T-cell (primary cell): Measurements from ENCODE around the gene KRT35. TPM values are rescaled to one million over a fixed set of nuclear protein-coding genes. Genes with fewer than 3 reads are reported as not detected.

Experiments
- ATAC-seq, 4 experiments: fragments of 200-7000 bp in 3 of 4; fragments of 150-1000 bp in 1 of 4; cut with Tn5 transposase; replicated peaks in 1 of 4; 1 replicate in 3 of 4; 2 replicates in 1 of 4; pipeline ENCODE4 v1.10.0; 2021; ENCODE audit warnings: moderate library complexity in 3 of 4, mild to moderate bottlenecking in 2 of 4, moderate number of reproducible peaks in 1 of 4
- CTCF ChIA-PET, 2 donors: fragments of 300-600 bp; sonication (Branson Sonifier 250); formaldehyde crosslinking; loops; one replicate each; lab custom pipeline; 2022; ENCODE audit warnings: antibody characterized with exemption in 2 of 2; lab: Charles Lee
- POLR2A ChIA-PET, 2 donors: fragments of 300-600 bp; sonication (Branson Sonifier 250); formaldehyde crosslinking; loops; one replicate each; lab custom pipeline; 2022; ENCODE audit warnings: antibody characterized with exemption in 2 of 2; lab: Charles Lee
- DNase-seq, 35 experiments: peaks; one replicate each; pipeline versions ENCODE4 v3.0.0 to v3.0.0-alpha.2; 2013 to 2023
- H3K27ac ChIP-seq: one replicate; pipeline ENCODE4 v1.5.1; 2013; ENCODE audit warnings: low read length
- H3K27me3 ChIP-seq, 2 experiments: replicated peaks in 1 of 2; 1 replicate in 1 of 2; 2 replicates in 1 of 2; pipeline versions ENCODE4 v1.6.1 to v1.7.0; 2013; ENCODE audit warnings: low read length in 1 of 2, mixed read lengths in 1 of 2; ENCODE audit not compliant: control insufficient read depth in 2 of 2, insufficient read depth in 2 of 2; ENCODE audit errors: extremely low read depth in 1 of 2
- H3K36me3 ChIP-seq, 2 donors: 1 replicate in 1 of 2; 2 replicates in 1 of 2; pipeline versions ENCODE4 v1.6.1 to v1.7.0; 2013; ENCODE audit warnings: low read length in 1 of 2; ENCODE audit not compliant: control insufficient read depth in 2 of 2, insufficient read depth in 1 of 2; ENCODE audit errors: extremely low read depth in 1 of 2
- H3K4me1 ChIP-seq, 2 experiments: 1 replicate in 1 of 2; 2 replicates in 1 of 2; pipeline versions ENCODE4 v1.6.1 to v1.7.0; 2013; ENCODE audit warnings: low read length in 2 of 2, mixed read lengths in 1 of 2; ENCODE audit not compliant: insufficient read depth in 2 of 2, control insufficient read depth in 1 of 2; ENCODE audit errors: extremely low read depth in 1 of 2
- H3K4me3 ChIP-seq, 2 donors: 1 replicate in 1 of 2; 2 replicates in 1 of 2; pipeline versions ENCODE4 v1.5.1 to v1.7.0; 2013; ENCODE audit warnings: mild to moderate bottlenecking in 2 of 2, low read length in 1 of 2, moderate library complexity in 1 of 2; ENCODE audit not compliant: control insufficient read depth in 1 of 2; ENCODE audit errors: extremely low read depth in 1 of 2
- H3K9me3 ChIP-seq: 2 replicates; pipeline ENCODE4 v1.7.0; 2013
- H3K27ac Mint-ChIP-seq, 2 donors: one replicate each; pipeline ENCODE4 v1.8.0; 2020 to 2021; ENCODE audit warnings: mild to moderate bottlenecking in 2 of 2, mixed read lengths in 2 of 2
- H3K27me3 Mint-ChIP-seq, 2 donors: one replicate each; pipeline ENCODE4 v1.8.0; 2021 to 2022; ENCODE audit warnings: mixed read lengths in 2 of 2
- H3K36me3 Mint-ChIP-seq: one replicate; pipeline ENCODE4 v1.8.0; 2021; ENCODE audit warnings: mixed read lengths
- H3K4me1 Mint-ChIP-seq, 3 donors: one replicate each; pipeline ENCODE4 v1.8.0; 2020 to 2022; ENCODE audit warnings: mixed read lengths in 3 of 3, mild to moderate bottlenecking in 1 of 3
- H3K4me3 Mint-ChIP-seq, 3 donors: one replicate each; pipeline ENCODE4 v1.8.0; 2020 to 2022; ENCODE audit warnings: mild to moderate bottlenecking in 3 of 3, mixed read lengths in 3 of 3, moderate library complexity in 3 of 3
- H3K9me3 Mint-ChIP-seq, 3 donors: one replicate each; pipeline ENCODE4 v1.8.0; 2020 to 2022; ENCODE audit warnings: mixed read lengths in 3 of 3
- WGBS: methylation state at CpG from one replicate; pipeline ENCODE4 v1.1.5; 2013; ENCODE audit warnings: missing lambda C conversion rate; ENCODE audit not compliant: insufficient coverage; 5-methylcytosine and 5-hydroxymethylcytosine counted together
- total RNA-seq, 35 experiments: library from RNA in 6 of 35; stranded (reverse) in 6 of 35; fragments of 120-200 nt in 1 of 35; gene quantifications; one replicate each; pipeline versions ENCODE4 v1.2.1 to v1.2.4 and lab custom pipeline; 2013 to 2026

The KRT35 gene
- total RNA-seq, 5 donors from 2014 or later (not counting 1 experiment from before 2014, with no cell fraction given), result not detected

DNA sequence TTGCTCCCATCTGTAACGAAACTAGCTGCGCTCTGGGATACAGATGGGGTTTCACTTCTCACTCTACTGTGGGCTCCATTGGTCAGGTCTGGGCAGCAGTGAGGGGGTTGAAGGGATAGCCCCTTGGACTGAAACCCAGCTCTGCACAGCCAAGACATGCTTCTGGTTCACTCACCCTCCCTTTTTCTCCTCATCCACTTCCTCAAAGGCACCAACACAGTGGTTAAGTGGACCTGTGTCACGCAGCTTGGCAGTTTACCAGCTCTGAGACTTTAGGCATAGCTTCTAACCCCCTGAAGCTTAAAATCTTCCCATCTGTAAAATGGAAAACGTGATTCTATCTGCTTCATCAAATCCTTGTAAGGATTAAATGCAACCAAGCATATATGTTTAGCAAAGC is 28.7 kb downstream of the KRT35 start:
- Mint-ChIP-seq H3K9me3 (no peaks in the 10 kb centered on the region), H3K27ac (no peak overlapping the region), H3K4me3 (no peak overlapping the region), H3K4me1 (no peaks in the 10 kb centered on the region), H3K36me3 (no peaks in the 10 kb centered on the region), H3K27me3 (peaks cover 5 to 7% of the 10 kb centered on the region in 2 donors)
- no peak overlapping the region for H3K27ac ChIP-seq
- no peak for ATAC-seq
- no CpG with 5 or more reads among the region's 4 CpGs for WGBS
- no peak for DNase-seq
- POLR2A ChIA-PET, result no interaction called here
- CTCF ChIA-PET, result interaction anchor here (0.6 to 0.9 kb wide), 2 partner anchors 81 to 130 kb away, joined by 3 read pairs; no protein-coding TSS in a partner anchor
- H3K4me3 ChIP-seq, result no peak overlapping the region
- H3K36me3 ChIP-seq, result no peaks in the 10 kb centered on the region
- no peaks in the 10 kb centered on the region for H3K9me3 ChIP-seq
- H3K27me3 ChIP-seq, result peaks cover 0 to 15% of the 10 kb centered on the region in 2 experiments
- no peaks in the 10 kb centered on the region for H3K4me1 ChIP-seq

DNA sequence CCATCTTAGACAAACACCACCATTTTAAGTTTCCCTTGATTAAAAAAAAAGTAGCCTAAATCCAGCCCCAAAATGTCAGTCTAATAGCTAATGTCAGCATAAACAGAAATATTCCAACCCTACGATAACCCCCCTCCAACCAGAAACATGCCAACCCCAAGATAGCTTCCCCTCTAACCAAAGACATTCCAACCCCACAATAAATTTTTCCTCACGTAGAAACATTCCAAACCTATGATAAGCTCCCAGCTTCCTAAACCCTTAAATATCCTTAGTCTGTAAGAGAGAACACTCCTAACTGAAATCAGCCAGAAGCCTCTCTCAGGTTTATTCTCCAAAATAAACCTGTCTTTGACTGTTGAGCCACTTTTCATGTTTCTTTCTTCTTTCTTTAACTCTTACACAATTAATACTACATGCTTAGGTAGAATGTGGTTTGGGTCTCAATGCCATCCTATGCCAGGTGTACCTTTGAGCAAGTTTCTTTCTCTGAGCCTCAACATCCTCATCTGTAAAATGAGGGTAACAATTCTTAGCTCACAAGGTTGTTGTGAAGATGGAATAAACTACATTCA is 29.7 kb downstream of the KRT35 start:
- H3K36me3 Mint-ChIP-seq, result no peaks in the 10 kb centered on the region
- Histone ChIP-seq H3K27ac (no peak overlapping the region), H3K27me3 (peaks cover 0 to 15% of the 10 kb centered on the region in 2 experiments), H3K9me3 (no peaks in the 10 kb centered on the region), H3K4me1 (no peaks in the 10 kb centered on the region), H3K4me3 (no peak overlapping the region), H3K36me3 (no peaks in the 10 kb centered on the region)
- ATAC-seq (no peak), DNase-seq (no peak)
- peaks cover 5 to 7% of the 10 kb centered on the region in 2 donors for H3K27me3 Mint-ChIP-seq
- H3K27ac Mint-ChIP-seq, result no peak overlapping the region
- POLR2A ChIA-PET, result no interaction called here
- H3K4me3 Mint-ChIP-seq, result no peak overlapping the region
- 88% methylated on average over 2 of the region's 2 CpGs for WGBS
- peaks cover 0 to 2% (median 0%) of the 10 kb centered on the region in 3 donors for H3K4me1 Mint-ChIP-seq
- CTCF ChIA-PET, result no interaction called here
- no peaks in the 10 kb centered on the region for H3K9me3 Mint-ChIP-seq

- no peak overlapping the region for H3K27ac Mint-ChIP-seq
- no peaks in the 10 kb centered on the region for H3K36me3 ChIP-seq
- no peaks in the 10 kb centered on the region for H3K9me3 ChIP-seq
- CTCF ChIA-PET, result interaction anchor here in 1 of 2 donors (0.6 kb wide), 1 partner anchor 148 kb away, joined by 3 read pairs; no protein-coding TSS in a partner anchor
- no peak for ATAC-seq
- peaks cover 0 to 2% (median 0%) of the 10 kb centered on the region in 3 donors for H3K4me1 Mint-ChIP-seq
- DNase-seq, result no peak
- H3K4me3 ChIP-seq, result no peak overlapping the region
- no peak overlapping the region for H3K4me3 Mint-ChIP-seq
- POLR2A ChIA-PET, result no interaction called here
- no peaks in the 10 kb centered on the region for H3K9me3 Mint-ChIP-seq
- peaks cover 5 to 7% of the 10 kb centered on the region in 2 donors for H3K27me3 Mint-ChIP-seq
- no peaks in the 10 kb centered on the region for H3K4me1 ChIP-seq
- H3K36me3 Mint-ChIP-seq, result no peaks in the 10 kb centered on the region
- H3K27ac ChIP-seq, result no peak overlapping the region
- WGBS, result 55% methylated on average over 6 of the region's 6 CpGs
- H3K27me3 ChIP-seq, result peaks cover 0 to 15% of the 10 kb centered on the region in 2 experiments
Observed at GRCh38 chr17:41449008-41449407, 31.9 kb downstream of the KRT35 start.

- Mint-ChIP-seq H3K4me1 (peaks cover 0 to 2% (median 0%) of the 10 kb centered on the region in 3 donors), H3K9me3 (no peaks in the 10 kb centered on the region), H3K27me3 (peaks cover 5 to 7% of the 10 kb centered on the region in 2 donors), H3K4me3 (no peak overlapping the region), H3K27ac (no peak overlapping the region), H3K36me3 (no peaks in the 10 kb centered on the region)
- Histone ChIP-seq H3K4me3 (no peak overlapping the region), H3K9me3 (no peaks in the 10 kb centered on the region), H3K4me1 (no peaks in the 10 kb centered on the region), H3K36me3 (no peaks in the 10 kb centered on the region), H3K27me3 (peaks cover 0 to 18% of the 10 kb centered on the region in 2 experiments), H3K27ac (no peak overlapping the region)
- DNase-seq, result no peak
- no peak for ATAC-seq
- POLR2A ChIA-PET, result no interaction called here
- WGBS, result 56% methylated on average over 2 of the region's 2 CpGs
- CTCF ChIA-PET, result interaction anchor here in 1 of 2 donors (0.6 kb wide), 1 partner anchor 300 kb away, joined by 3 read pairs; no protein-coding TSS in a partner anchor
Observed at GRCh38 chr17:41448506-41448905, 32.4 kb downstream of the KRT35 start.

DNA sequence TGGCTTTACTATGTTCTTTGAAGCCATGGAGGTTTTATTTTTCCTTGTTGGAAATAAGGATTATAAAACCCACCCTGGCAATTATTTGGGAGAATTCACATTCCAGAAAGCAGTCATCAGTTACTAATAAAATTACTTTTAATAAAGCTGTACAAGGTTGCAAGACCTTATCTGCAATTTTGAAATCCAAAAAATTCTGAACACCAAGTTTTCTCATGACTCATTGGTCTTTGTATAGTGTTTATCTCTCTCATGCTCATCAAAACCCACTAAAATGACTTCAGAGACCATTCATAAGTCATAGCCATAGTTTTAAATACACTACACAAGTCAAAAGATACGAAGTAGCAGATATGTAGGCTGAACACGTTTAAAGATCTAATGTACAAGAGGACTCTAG is 34.1 kb downstream of the KRT35 start:
- H3K9me3 Mint-ChIP-seq, result no peaks in the 10 kb centered on the region
- DNase-seq (no peak), ATAC-seq (no peak)
- peaks cover 0 to 18% of the 10 kb centered on the region in 2 experiments for H3K27me3 ChIP-seq
- no peaks in the 10 kb centered on the region for H3K36me3 Mint-ChIP-seq
- H3K27ac Mint-ChIP-seq, result no peak overlapping the region
- H3K36me3 ChIP-seq, result no peaks in the 10 kb centered on the region
- no peaks in the 10 kb centered on the region for H3K9me3 ChIP-seq
- H3K4me3 ChIP-seq, result no peak overlapping the region
- peaks cover 7 to 8% of the 10 kb centered on the region in 2 donors for H3K27me3 Mint-ChIP-seq
- WGBS, result 60% methylated on average over 2 of the region's 2 CpGs
- peaks cover 0 to 2% (median 0%) of the 10 kb centered on the region in 3 donors for H3K4me1 Mint-ChIP-seq
- no peaks in the 10 kb centered on the region for H3K4me1 ChIP-seq
- ChIA-PET CTCF (no interaction called here), POLR2A (no interaction called here)
- H3K27ac ChIP-seq, result no peak overlapping the region
- no peak overlapping the region for H3K4me3 Mint-ChIP-seq

DNA sequence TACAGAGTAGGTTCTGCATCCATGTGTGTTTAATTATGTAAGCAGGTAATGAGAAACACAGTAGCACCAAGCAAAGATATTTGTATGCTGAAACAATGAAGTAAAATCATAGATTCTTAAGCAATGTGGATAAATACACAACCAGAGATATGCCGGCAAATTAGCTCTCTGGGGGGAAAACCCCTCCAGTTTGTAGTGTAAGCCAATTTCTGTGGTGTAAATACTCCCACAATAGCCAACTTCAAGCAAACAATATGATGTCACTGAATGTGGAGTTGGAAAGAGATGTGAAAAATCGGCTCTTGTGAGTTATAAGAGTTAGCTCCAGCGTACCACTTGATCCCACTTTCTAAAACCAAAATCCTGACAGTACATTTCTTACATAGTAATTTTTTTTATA is 36.3 kb downstream of the KRT35 start:
- H3K4me1 Mint-ChIP-seq, result peaks cover 0 to 2% (median 0%) of the 10 kb centered on the region in 3 donors
- ChIA-PET POLR2A (no interaction called here), CTCF (interaction anchor here in 1 of 2 donors (0.5 kb wide), 1 partner anchor 235 kb away, joined by 7 read pairs; no protein-coding TSS in a partner anchor)
- H3K9me3 Mint-ChIP-seq, result no peaks in the 10 kb centered on the region
- no peaks in the 10 kb centered on the region for H3K4me1 ChIP-seq
- no peaks in the 10 kb centered on the region for H3K9me3 ChIP-seq
- H3K27ac ChIP-seq, result no peak overlapping the region
- no peaks in the 10 kb centered on the region for H3K36me3 ChIP-seq
- no peaks in the 10 kb centered on the region for H3K36me3 Mint-ChIP-seq
- H3K27ac Mint-ChIP-seq, result no peak overlapping the region
- peaks cover 0 to 26% of the 10 kb centered on the region in 2 experiments for H3K27me3 ChIP-seq
- H3K4me3 Mint-ChIP-seq, result no peak overlapping the region
- no peak overlapping the region for H3K4me3 ChIP-seq
- DNase-seq (no peak), ATAC-seq (no peak)
- peaks cover 4 to 7% of the 10 kb centered on the region in 2 donors for H3K27me3 Mint-ChIP-seq
- WGBS, result no CpG with 5 or more reads among the region's 3 CpGs
